Occipital lobe (tissue), 1 donor: ENCODE measurements around the gene PTGS2. TPM values are rescaled to one million over a fixed set of nuclear protein-coding genes. Genes with fewer than 3 reads are reported as not detected.

ENCODE experiments used
- total RNA-seq: library from RNA; depleted of rRNA; stranded (reverse); fragments of >200 nt; gene quantifications from one replicate; pipeline ENCODE4 v1.2.3, GENCODE V29; 2014

The PTGS2 gene
- total RNA-seq, 1 donor from 2014 or later: 1.7 TPM

Other genes with a start within 250 kb of the PTGS2 start
- not detected for gene PDC, start 219.3 kb downstream of the PTGS2 start, total RNA-seq
- 2.3 TPM for gene PLA2G4A, start 148.5 kb upstream of the PTGS2 start, total RNA-seq